ENCODE measurements around the gene OR5D16.
"Not testable (repeated sequence)": the region's sequence is repeated elsewhere in the genome, so short reads cannot be mapped to it uniquely, and the experiment has no call there.

OR5D16 gene

GRCh38 chr11:55838452-55838851 lies at the start of gene OR5D16:
Gene OR5D16 (plus strand): TSS chr11:55838752. CDS start chr11:55838752, 0 bp downstream.
- no peaks in the 10 kb centered on the region for H3K27me3 Mint-ChIP-seq
- DNase-seq (no peak), ATAC-seq (no peak)
- H3K27ac Mint-ChIP-seq: no peak within 1 kb of the TSS
- H3K4me3 Mint-ChIP-seq: no peak within 1 kb of the TSS
- no peaks in the 10 kb centered on the region for H3K36me3 Mint-ChIP-seq (ENCODE audit: low read depth)
- peaks cover 28% of the 10 kb centered on the region for H3K9me3 Mint-ChIP-seq
- H3K4me1 Mint-ChIP-seq: no peaks in the 10 kb centered on the region

- no peaks in the 10 kb centered on the region for H3K36me3 Mint-ChIP-seq (ENCODE audit: low read depth)
- H3K4me3 Mint-ChIP-seq: no peak overlapping the region
- ATAC-seq (no peak), DNase-seq (no peak)
- H3K4me1 Mint-ChIP-seq: no peaks in the 10 kb centered on the region
- no peak overlapping the region for H3K27ac Mint-ChIP-seq
- H3K9me3 Mint-ChIP-seq: peaks cover 18% of the 10 kb centered on the region
- H3K27me3 Mint-ChIP-seq: no peaks in the 10 kb centered on the region
Observed at GRCh38 chr11:55791606-55792005, 46.9 kb upstream of the OR5D16 start.

- H3K9me3 Mint-ChIP-seq: peaks cover 18% of the 10 kb centered on the region
- H3K4me1 Mint-ChIP-seq: no peaks in the 10 kb centered on the region
- no peak for ATAC-seq
- H3K4me3 Mint-ChIP-seq: no peak overlapping the region
- DNase-seq: no peak
- H3K27me3 Mint-ChIP-seq: no peaks in the 10 kb centered on the region
- no peaks in the 10 kb centered on the region for H3K36me3 Mint-ChIP-seq (ENCODE audit: low read depth)
- H3K27ac Mint-ChIP-seq: no peak overlapping the region
Observed at GRCh38 chr11:55793321-55793720, 45.2 kb upstream of the OR5D16 start.

GRCh38 chr11:55795256-55795655 lies 43.3 kb upstream of the OR5D16 start, which contains the start of gene OR5D14:
Gene OR5D14 (plus strand): TSS chr11:55795556. CDS start chr11:55795556, 0 bp downstream.
- H3K9me3 Mint-ChIP-seq: peaks cover 24% of the 10 kb centered on the region
- no peaks in the 10 kb centered on the region for H3K36me3 Mint-ChIP-seq (ENCODE audit: low read depth)
- no peak within 1 kb of the TSS for H3K27ac Mint-ChIP-seq
- no peak for DNase-seq
- H3K27me3 Mint-ChIP-seq: no peaks in the 10 kb centered on the region
- no peaks in the 10 kb centered on the region for H3K4me1 Mint-ChIP-seq
- H3K4me3 Mint-ChIP-seq: no peak within 1 kb of the TSS
- no peak for ATAC-seq

GRCh38 chr11:55806248-55806647 lies 32.3 kb upstream of the OR5D16 start:
- Mint-ChIP-seq H3K4me3 (no peak overlapping the region), H3K27ac (no peak overlapping the region), H3K4me1 (no peaks in the 10 kb centered on the region), H3K9me3 (peaks cover 34% of the 10 kb centered on the region), H3K27me3 (no peaks in the 10 kb centered on the region), H3K36me3 (ENCODE audit: low read depth) (no peaks in the 10 kb centered on the region)
- ATAC-seq (no peak), DNase-seq (no peak)

GRCh38 chr11:55811067-55811466 lies 27.5 kb upstream of the OR5D16 start, which contains the start of gene OR5L1:
Gene OR5L1 (plus strand): TSS chr11:55811367. CDS start chr11:55811467, 100 bp downstream.
- H3K36me3 Mint-ChIP-seq (ENCODE audit: low read depth): no peaks in the 10 kb centered on the region
- DNase-seq (no peak), ATAC-seq (no peak)
- H3K4me3 Mint-ChIP-seq: no peak within 1 kb of the TSS
- H3K27ac Mint-ChIP-seq: no peak within 1 kb of the TSS
- no peaks in the 10 kb centered on the region for H3K27me3 Mint-ChIP-seq
- peaks cover 30% of the 10 kb centered on the region for H3K9me3 Mint-ChIP-seq
- no peaks in the 10 kb centered on the region for H3K4me1 Mint-ChIP-seq

- DNase-seq (no peak), ATAC-seq (no peak)
- H3K27ac Mint-ChIP-seq: no peak within 1 kb of the TSS
- H3K36me3 Mint-ChIP-seq (ENCODE audit: low read depth): no peaks in the 10 kb centered on the region
- H3K4me1 Mint-ChIP-seq: no peaks in the 10 kb centered on the region
- no peak within 1 kb of the TSS for H3K4me3 Mint-ChIP-seq
- no peaks in the 10 kb centered on the region for H3K27me3 Mint-ChIP-seq
- H3K9me3 Mint-ChIP-seq: peaks cover 26% of the 10 kb centered on the region
Observed at GRCh38 chr11:55819330-55819729, 19.2 kb upstream of the OR5D16 start, which contains the start of gene OR5D18. Gene OR5D18 (plus strand): TSS chr11:55819630. CDS start chr11:55819630, 0 bp downstream.

- H3K27ac Mint-ChIP-seq: no peak within 1 kb of the TSS
- H3K9me3 Mint-ChIP-seq: no peaks in the 10 kb centered on the region
- H3K36me3 Mint-ChIP-seq (ENCODE audit: low read depth): no peaks in the 10 kb centered on the region
- no peaks in the 10 kb centered on the region for H3K4me1 Mint-ChIP-seq
- no peak within 1 kb of the TSS for H3K4me3 Mint-ChIP-seq
- no peak for ATAC-seq
- no peak for DNase-seq
- H3K27me3 Mint-ChIP-seq: no peaks in the 10 kb centered on the region
Observed at GRCh38 chr11:55826919-55827318, 11.6 kb upstream of the OR5D16 start, which contains the start of gene OR5L2. Gene OR5L2 (plus strand): TSS chr11:55827219. CDS start chr11:55827219, 0 bp downstream.

- no peak for ATAC-seq
- peaks cover 21% of the 10 kb centered on the region for H3K9me3 Mint-ChIP-seq
- DNase-seq: no peak
- no peak overlapping the region for H3K27ac Mint-ChIP-seq
- no peaks in the 10 kb centered on the region for H3K27me3 Mint-ChIP-seq
- H3K4me1 Mint-ChIP-seq: no peaks in the 10 kb centered on the region
- no peak overlapping the region for H3K4me3 Mint-ChIP-seq
- no peaks in the 10 kb centered on the region for H3K36me3 Mint-ChIP-seq (ENCODE audit: low read depth)
Observed at GRCh38 chr11:55847453-55847852, 8.9 kb downstream of the OR5D16 start.

GRCh38 chr11:55849037-55849436 lies 10.5 kb downstream of the OR5D16 start:
- peaks cover 17% of the 10 kb centered on the region for H3K9me3 Mint-ChIP-seq
- no peak for ATAC-seq
- no peaks in the 10 kb centered on the region for H3K36me3 Mint-ChIP-seq (ENCODE audit: low read depth)
- H3K27me3 Mint-ChIP-seq: no peaks in the 10 kb centered on the region
- no peak for DNase-seq
- H3K4me3 Mint-ChIP-seq: no peak overlapping the region
- no peaks in the 10 kb centered on the region for H3K4me1 Mint-ChIP-seq
- no peak overlapping the region for H3K27ac Mint-ChIP-seq

GRCh38 chr11:55852141-55852540 lies 13.6 kb downstream of the OR5D16 start:
- Mint-ChIP-seq H3K4me1 (no peaks in the 10 kb centered on the region), H3K4me3 (no peak overlapping the region), H3K36me3 (ENCODE audit: low read depth) (no peaks in the 10 kb centered on the region), H3K27me3 (no peaks in the 10 kb centered on the region), H3K9me3 (peaks cover 17% of the 10 kb centered on the region), H3K27ac (no peak overlapping the region)
- no peak for DNase-seq
- ATAC-seq: no peak

- no peaks in the 10 kb centered on the region for H3K36me3 Mint-ChIP-seq (ENCODE audit: low read depth)
- ATAC-seq (no peak), DNase-seq (no peak)
- peaks cover 25% of the 10 kb centered on the region for H3K9me3 Mint-ChIP-seq
- no peak overlapping the region for H3K4me3 Mint-ChIP-seq
- H3K27me3 Mint-ChIP-seq: no peaks in the 10 kb centered on the region
- H3K4me1 Mint-ChIP-seq: no peaks in the 10 kb centered on the region
- H3K27ac Mint-ChIP-seq: no peak overlapping the region
Observed at GRCh38 chr11:55854704-55855103, 16.2 kb downstream of the OR5D16 start.

GRCh38 chr11:55867354-55867753 lies 28.8 kb downstream of the OR5D16 start:
- not testable (repeated sequence) for H3K27me3 Mint-ChIP-seq; H3K4me3 Mint-ChIP-seq; H3K9me3 Mint-ChIP-seq; H3K27ac Mint-ChIP-seq; ATAC-seq; H3K4me1 Mint-ChIP-seq; DNase-seq; H3K36me3 Mint-ChIP-seq (ENCODE audit: low read depth)

GRCh38 chr11:55872731-55873130 lies 34.2 kb downstream of the OR5D16 start:
- not testable (repeated sequence) for H3K27ac Mint-ChIP-seq

GRCh38 chr11:55873146-55873545 lies 34.6 kb downstream of the OR5D16 start:
- ATAC-seq; H3K4me3 Mint-ChIP-seq; H3K9me3 Mint-ChIP-seq; H3K27me3 Mint-ChIP-seq; H3K36me3 Mint-ChIP-seq (ENCODE audit: low read depth); H3K27ac Mint-ChIP-seq; DNase-seq; H3K4me1 Mint-ChIP-seq: not testable (repeated sequence)

More at GRCh38 chr11:55872731-55873130, 34.2 kb downstream of the OR5D16 start:
- not testable (repeated sequence) for H3K36me3 Mint-ChIP-seq (ENCODE audit: low read depth); H3K9me3 Mint-ChIP-seq; H3K4me1 Mint-ChIP-seq; DNase-seq; H3K27me3 Mint-ChIP-seq; H3K4me3 Mint-ChIP-seq; ATAC-seq

GRCh38 chr11:55882997-55883396 lies 44.4 kb downstream of the OR5D16 start, which contains the start of gene TRIM51:
Gene TRIM51 (plus strand): TSS chr11:55883297. CDS start chr11:55885429, 2,132 bp downstream.
- H3K36me3 Mint-ChIP-seq (ENCODE audit: low read depth); H3K27ac Mint-ChIP-seq; H3K9me3 Mint-ChIP-seq; H3K4me1 Mint-ChIP-seq; H3K27me3 Mint-ChIP-seq; DNase-seq; ATAC-seq; H3K4me3 Mint-ChIP-seq: not testable (repeated sequence)
